Stimulated activated CD8-positive, alpha-beta memory T cell treated with anti-CD3 and anti-CD28 coated beads, Interleukin-12 subunit alpha, Interleukin-12 subunit beta, amount 100 ng/mL, for 1 hour (primary cell): Measurements from ENCODE around the gene CREBRF.
"Not testable (repeated sequence)": the region's sequence is repeated elsewhere in the genome, so short reads cannot be mapped to it uniquely, and the experiment has no call there.

Source experiments
- DNase-seq: peaks from one replicate; pipeline ENCODE4 v3.0.0-alpha.2; 2020; ENCODE audit warnings: low read depth

The CREBRF gene, protein sequence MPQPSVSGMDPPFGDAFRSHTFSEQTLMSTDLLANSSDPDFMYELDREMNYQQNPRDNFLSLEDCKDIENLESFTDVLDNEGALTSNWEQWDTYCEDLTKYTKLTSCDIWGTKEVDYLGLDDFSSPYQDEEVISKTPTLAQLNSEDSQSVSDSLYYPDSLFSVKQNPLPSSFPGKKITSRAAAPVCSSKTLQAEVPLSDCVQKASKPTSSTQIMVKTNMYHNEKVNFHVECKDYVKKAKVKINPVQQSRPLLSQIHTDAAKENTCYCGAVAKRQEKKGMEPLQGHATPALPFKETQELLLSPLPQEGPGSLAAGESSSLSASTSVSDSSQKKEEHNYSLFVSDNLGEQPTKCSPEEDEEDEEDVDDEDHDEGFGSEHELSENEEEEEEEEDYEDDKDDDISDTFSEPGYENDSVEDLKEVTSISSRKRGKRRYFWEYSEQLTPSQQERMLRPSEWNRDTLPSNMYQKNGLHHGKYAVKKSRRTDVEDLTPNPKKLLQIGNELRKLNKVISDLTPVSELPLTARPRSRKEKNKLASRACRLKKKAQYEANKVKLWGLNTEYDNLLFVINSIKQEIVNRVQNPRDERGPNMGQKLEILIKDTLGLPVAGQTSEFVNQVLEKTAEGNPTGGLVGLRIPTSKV

GRCh38 chr5:173055983-173056782, at the start of gene CREBRF:
Gene CREBRF (plus strand): TSS chr5:173056352. CDS start chr5:173080776, 24,424 bp downstream.
- DNase-seq: peak; percentile 96

DNA sequence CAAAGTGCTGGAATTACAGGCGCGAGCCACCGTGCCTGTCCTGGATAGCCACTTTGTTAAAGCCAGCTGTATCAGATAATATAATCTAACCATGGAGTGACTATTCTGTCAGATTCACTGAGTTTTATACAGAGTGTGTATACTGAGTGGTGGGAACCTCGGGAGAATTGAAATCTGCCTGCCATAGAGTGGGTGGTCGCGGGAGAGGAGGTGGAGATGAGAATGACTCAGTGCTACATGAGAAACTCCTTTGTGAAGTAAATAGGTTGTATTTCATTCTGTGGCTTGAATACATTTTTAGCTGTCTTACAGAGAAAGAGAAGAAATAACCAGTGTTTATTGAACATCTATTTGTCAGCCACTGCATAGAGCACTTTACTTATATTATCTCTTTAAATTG, 46.1 kb upstream of the CREBRF start:
- DNase-seq: no peak

- no peak for DNase-seq
These were observed 45.3 kb upstream of the CREBRF start for GRCh38 chr5:173010547-173011464.

GRCh38 chr5:173011566-173011965, 44.6 kb upstream of the CREBRF start:
- no peak for DNase-seq

GRCh38 chr5:173012882-173013281, 43.3 kb upstream of the CREBRF start:
- no peak for DNase-seq

DNA sequence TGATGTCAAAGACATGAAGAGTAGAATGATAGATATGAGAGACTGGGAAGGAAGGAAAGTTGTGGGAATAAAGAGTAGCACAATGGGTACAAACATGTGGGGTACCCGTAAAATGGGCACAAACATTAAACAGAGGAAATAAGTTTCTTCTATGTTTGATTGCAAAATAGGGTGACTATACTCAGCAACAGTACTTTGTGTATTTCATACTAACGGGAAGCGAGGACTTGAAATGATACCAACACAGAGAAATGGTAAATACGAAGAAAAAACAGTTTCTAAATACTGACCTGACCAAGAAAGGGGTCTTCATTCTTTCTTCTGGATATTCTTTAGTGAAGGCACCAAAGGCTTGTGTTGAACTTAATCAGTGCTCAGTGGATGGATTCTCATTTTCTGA, 41.5 kb upstream of the CREBRF start:
- no peak for DNase-seq

GRCh38 chr5:173015192-173015591, 41.0 kb upstream of the CREBRF start:
- no peak for DNase-seq

- no peak for DNase-seq
These were observed 40.3 kb upstream of the CREBRF start for GRCh38 chr5:173015598-173016455.

- no peak for DNase-seq
These were observed 39.5 kb upstream of the CREBRF start for GRCh38 chr5:173016598-173017046.

DNA sequence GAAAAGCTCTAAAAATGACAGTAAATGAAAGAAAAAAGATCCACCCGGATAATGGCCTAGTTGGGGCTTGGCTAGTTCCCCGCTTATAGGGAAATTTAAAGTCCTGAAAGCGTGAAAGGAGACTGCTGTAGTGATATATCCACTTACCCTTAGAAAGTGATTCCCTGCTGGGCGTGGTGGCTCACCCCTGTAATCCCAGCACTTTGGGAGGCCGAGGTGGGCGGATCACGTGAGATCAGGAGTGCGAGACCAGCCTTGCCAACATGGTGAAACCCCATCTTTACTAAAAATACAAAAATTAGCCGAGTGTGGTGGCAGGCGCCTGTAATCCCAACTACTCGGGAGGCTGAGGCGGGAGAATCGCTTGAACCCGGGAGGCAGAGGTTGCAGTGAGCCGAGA, 39.1 kb upstream of the CREBRF start:
- not testable (repeated sequence) for DNase-seq

DNA sequence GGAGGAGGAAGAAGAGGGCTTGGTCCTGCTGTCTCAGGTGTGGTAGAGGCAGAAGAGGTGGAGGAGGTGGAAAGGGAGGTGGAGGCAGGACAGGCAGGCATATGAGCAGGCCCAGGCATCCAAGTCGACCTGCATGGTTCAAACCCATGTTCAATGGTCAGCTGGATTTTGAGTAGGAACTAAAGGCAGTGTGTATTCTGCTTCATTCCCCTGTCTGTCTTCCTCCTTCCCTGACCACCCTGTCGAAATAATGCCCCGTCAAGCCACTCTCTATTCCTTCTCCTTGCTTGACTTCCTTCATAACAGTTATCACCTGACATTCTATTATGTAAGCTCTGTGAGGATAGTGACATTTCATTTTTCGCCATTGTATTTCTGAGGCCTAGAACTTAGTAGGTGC, 37.8 kb upstream of the CREBRF start:
- no peak for DNase-seq

- no peak for DNase-seq
These were observed 36.0 kb upstream of the CREBRF start for GRCh38 chr5:173020154-173020581.

DNA sequence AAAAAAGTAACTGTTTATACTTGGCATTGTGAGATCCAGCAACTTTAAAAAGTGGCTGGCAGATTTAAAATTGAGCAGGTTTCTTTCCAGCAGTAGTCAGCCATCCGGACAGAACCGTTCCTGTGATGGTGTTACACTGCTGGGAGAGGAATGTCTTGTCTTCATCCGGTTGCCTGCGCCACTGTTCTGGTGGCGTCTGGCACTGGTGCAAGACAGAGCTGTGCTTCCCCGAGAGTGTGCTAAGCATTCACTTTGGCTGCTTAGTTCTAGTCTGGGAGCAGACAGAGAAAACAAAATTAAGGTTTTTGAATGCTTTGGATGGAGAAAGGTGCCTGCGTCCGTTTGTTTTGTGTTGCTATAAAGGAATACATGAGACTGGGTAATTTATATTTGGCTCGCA, 35.5 kb upstream of the CREBRF start:
- DNase-seq: no peak

DNA sequence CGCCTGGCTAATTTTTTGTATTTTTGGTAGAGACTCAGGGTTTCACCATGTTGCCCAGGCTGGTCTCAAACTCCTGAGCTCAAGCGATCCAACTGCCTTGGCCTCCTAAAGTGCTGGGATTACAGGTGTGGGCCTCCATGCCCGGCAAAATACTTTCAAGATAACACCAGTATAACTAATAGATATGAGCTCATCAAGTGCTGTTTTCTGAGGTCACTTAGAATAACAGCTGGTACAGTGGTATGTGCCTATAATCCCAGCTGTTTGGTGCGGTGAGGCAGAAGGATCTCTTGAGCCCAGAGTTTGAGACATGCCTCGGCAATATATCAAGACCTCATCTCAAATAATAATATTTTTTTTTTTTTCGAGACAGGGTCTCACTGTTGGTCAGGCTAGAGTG, 30.5 kb upstream of the CREBRF start:
- no peak for DNase-seq

GRCh38 chr5:173027905-173028304, 28.2 kb upstream of the CREBRF start:
- no peak for DNase-seq

- DNase-seq: no peak
These were observed 27.3 kb upstream of the CREBRF start for GRCh38 chr5:173028811-173029327.

DNA sequence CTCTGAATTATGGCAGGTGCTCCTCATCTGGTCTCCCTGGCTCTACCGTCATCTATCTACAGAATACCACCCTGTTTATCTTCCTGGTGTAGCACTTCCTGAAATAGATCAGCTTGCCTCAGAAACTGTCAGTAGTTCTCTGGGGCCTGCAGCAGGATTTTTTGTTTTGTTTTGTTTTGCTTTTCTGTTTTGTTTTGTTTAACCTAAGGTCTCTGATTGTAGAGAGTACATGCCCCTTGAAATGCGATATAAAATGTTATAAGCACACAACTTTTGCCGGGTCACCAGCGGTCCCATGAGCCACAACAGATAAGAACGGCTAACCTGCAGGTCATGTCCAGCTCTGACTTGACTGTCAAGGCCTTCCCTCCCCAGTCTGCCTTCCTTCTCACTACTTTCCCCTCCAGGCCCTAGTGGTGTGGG, 26.6 kb upstream of the CREBRF start:
- no peak for DNase-seq

GRCh38 chr5:173032096-173032495, 24.1 kb upstream of the CREBRF start:
- not testable (repeated sequence) for DNase-seq

DNA sequence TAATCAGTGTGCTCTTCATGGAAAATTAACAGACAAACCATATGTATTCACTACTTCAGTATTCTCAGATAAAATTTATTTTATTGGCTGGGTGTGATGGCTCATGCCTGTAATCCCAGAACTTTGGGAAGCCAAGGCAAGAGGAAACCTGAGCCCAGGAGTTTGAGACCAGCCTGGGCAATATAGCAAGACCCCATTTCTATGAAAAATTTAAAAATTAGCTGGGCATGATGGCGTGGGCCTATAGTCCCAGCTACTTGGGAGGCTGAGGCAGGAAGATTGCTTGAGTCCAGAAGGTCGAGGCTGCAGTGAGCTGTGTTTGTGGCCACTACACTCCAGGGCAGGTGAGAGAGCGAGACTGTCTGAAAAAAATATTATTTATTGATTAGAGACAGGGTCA, 23.4 kb upstream of the CREBRF start:
- no peak for DNase-seq

DNA sequence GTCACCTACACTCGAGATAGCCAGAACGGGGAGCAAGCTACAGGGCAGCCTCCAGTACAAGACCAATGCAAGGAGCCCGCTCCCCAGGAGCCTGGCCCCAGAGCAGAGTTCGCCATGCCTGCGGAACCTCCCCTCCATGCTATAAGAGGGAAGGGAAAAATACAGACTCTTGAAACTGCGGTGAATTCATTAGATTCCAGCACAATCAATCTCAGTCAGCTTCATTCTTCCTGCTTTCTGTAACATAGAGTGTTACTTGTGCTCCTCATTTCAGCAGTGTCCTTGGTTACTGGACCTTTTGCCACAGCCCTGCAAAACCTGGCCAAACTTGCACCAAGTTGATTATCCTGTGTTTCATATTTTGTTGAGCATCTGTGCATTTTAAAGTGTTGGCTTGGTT, 22.2 kb upstream of the CREBRF start:
- DNase-seq: no peak
